ENCODE results near the gene SKIDA1.

SKIDA1 gene

DNA sequence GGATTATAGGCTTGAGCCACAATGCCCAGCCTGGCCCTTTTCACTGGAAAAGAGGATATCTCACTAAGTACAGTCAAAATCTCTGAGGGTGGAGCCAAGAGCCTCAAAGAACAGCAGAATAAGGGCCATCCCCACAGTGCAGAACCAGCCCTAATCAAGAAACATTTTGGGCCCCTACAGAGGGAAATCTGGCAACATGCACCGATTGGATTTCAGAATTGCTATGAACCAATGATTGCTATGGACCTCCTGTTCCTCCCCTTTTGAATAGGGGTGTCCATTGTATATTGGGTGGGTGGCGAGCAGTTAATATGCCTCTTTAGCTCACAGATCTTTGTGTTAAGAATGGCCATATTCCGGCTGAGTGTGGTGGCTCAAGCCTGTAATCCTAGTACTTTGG, 42.7 kb downstream of the SKIDA1 start:
- no peak overlapping the region for H3K27ac ChIP-seq (ENCODE audit: low read depth, low read length, poor library complexity, severe bottlenecking)
- H3K4me1 ChIP-seq (ENCODE audit: insufficient read depth, low read length, severe bottlenecking) = no peaks in the 10 kb centered on the region
- no peaks in the 10 kb centered on the region for H4K20me1 ChIP-seq (ENCODE audit: insufficient read depth, low read length)
- H3K9me3 ChIP-seq (ENCODE audit: low read length) = no peaks in the 10 kb centered on the region
- H3K4me3 ChIP-seq (ENCODE audit: low read depth, low read length, poor library complexity, severe bottlenecking) = no peak overlapping the region
- TF ChIP-seq, protein P1, sequence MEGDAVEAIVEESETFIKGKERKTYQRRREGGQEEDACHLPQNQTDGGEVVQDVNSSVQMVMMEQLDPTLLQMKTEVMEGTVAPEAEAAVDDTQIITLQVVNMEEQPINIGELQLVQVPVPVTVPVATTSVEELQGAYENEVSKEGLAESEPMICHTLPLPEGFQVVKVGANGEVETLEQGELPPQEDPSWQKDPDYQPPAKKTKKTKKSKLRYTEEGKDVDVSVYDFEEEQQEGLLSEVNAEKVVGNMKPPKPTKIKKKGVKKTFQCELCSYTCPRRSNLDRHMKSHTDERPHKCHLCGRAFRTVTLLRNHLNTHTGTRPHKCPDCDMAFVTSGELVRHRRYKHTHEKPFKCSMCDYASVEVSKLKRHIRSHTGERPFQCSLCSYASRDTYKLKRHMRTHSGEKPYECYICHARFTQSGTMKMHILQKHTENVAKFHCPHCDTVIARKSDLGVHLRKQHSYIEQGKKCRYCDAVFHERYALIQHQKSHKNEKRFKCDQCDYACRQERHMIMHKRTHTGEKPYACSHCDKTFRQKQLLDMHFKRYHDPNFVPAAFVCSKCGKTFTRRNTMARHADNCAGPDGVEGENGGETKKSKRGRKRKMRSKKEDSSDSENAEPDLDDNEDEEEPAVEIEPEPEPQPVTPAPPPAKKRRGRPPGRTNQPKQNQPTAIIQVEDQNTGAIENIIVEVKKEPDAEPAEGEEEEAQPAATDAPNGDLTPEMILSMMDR (IDR thresholded peaks at IDR 0.05; ENCODE audit: low read length) = no peak
- no peak for TF ChIP-seq EZH2 (IDR thresholded peaks at IDR 0.05; ENCODE audit: borderline replicate concordance, low read length)
- no peaks in the 10 kb centered on the region for H3K36me3 ChIP-seq (ENCODE audit: insufficient read depth, low read length)
- no peaks in the 10 kb centered on the region for H3K79me2 ChIP-seq (ENCODE audit: insufficient read depth, low read length)
- no peak overlapping the region for H2AFZ ChIP-seq (ENCODE audit: low read length)
- no peak overlapping the region for H3K4me2 ChIP-seq (ENCODE audit: low read length)
- H3F3A ChIP-seq (ENCODE audit: insufficient read depth, low read length) = no peaks in the 10 kb centered on the region
- H3K9ac ChIP-seq (ENCODE audit: low read length) = no peak overlapping the region
- no peaks in the 10 kb centered on the region for H3K9me2 ChIP-seq (ENCODE audit: low read depth, low read length)
- H3K27me3 ChIP-seq (ENCODE audit: insufficient read depth, low read length) = no peaks in the 10 kb centered on the region

DNA sequence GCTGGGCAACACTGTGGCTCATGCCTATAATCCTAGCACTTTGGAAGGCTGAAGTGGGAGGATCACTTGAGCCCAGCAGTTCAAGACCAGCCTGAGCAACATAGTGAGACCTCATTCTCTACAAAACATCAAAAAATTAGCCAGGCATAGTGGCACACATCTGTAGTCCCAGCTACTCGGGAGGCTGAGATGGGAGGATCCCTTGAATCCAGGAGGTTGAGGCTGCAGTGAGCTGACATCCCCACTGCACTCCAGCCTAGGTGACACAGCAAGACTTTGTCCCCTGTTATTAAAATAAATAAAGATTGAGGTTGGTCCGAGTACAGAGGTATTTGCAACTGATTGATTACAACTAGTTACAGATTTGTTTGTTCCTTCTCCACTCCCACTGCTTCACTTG, 44.1 kb downstream of the SKIDA1 start:
- H3K27ac ChIP-seq (ENCODE audit: low read depth, low read length, poor library complexity, severe bottlenecking) = no peak overlapping the region
- H3K36me3 ChIP-seq (ENCODE audit: insufficient read depth, low read length) = no peaks in the 10 kb centered on the region
- no peaks in the 10 kb centered on the region for H3K9me3 ChIP-seq (ENCODE audit: low read length)
- no peaks in the 10 kb centered on the region for H3K4me1 ChIP-seq (ENCODE audit: insufficient read depth, low read length, severe bottlenecking)
- no peak overlapping the region for H3K9ac ChIP-seq (ENCODE audit: low read length)
- no peaks in the 10 kb centered on the region for H3K79me2 ChIP-seq (ENCODE audit: insufficient read depth, low read length)
- H3K4me2 ChIP-seq (ENCODE audit: low read length) = no peak overlapping the region
- no peaks in the 10 kb centered on the region for H3F3A ChIP-seq (ENCODE audit: insufficient read depth, low read length)
- no peak overlapping the region for H2AFZ ChIP-seq (ENCODE audit: low read length)
- TF ChIP-seq, protein P1 (IDR thresholded peaks at IDR 0.05; ENCODE audit: low read length) = no peak
- TF ChIP-seq EZH2 (IDR thresholded peaks at IDR 0.05; ENCODE audit: borderline replicate concordance, low read length) = no peak
- no peaks in the 10 kb centered on the region for H4K20me1 ChIP-seq (ENCODE audit: insufficient read depth, low read length)
- H3K4me3 ChIP-seq (ENCODE audit: low read depth, low read length, poor library complexity, severe bottlenecking) = no peak overlapping the region
- no peaks in the 10 kb centered on the region for H3K27me3 ChIP-seq (ENCODE audit: insufficient read depth, low read length)
- H3K9me2 ChIP-seq (ENCODE audit: low read depth, low read length) = no peaks in the 10 kb centered on the region

DNA sequence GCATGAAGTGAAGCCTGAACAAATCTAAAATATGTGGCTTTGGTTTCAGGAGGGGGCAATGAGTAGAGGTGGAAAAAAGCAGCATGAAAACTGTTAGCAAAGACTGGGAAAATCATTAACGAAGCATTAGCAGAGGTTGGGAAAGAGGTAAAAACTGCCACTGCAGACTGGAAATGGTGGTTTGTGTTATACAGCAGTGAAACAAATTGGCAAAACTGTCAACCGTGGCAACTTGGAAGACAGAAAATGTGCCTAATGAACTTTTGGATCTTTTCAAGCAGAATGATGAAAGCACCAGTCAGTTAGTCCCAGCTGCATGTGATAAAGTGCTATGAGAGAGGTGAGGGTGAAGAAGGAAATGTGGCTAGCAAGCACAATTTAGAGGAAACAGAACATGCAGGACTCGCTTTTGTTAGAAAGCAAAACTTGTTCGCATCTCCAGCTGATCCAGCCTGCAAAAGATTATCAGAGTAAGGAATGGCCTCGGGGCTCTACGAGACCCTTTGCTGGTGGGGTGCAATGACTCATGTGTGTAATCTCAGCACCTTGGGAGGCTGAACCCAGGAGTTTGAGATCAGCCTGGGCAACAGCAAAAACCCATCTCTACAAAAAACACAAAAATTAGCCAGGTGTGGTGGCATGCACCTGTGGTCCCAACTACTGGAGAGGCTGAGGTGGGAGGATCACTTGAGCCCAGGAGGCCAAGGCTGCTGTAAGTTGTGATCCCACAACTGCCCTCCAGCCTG, 45.7 kb downstream of the SKIDA1 start:
- no peaks in the 10 kb centered on the region for H3F3A ChIP-seq (ENCODE audit: insufficient read depth, low read length)
- no peaks in the 10 kb centered on the region for H3K4me1 ChIP-seq (ENCODE audit: insufficient read depth, low read length, severe bottlenecking)
- H4K20me1 ChIP-seq (ENCODE audit: insufficient read depth, low read length) = no peaks in the 10 kb centered on the region
- H3K4me3 ChIP-seq (ENCODE audit: low read depth, low read length, poor library complexity, severe bottlenecking) = no peak overlapping the region
- no peaks in the 10 kb centered on the region for H3K9me3 ChIP-seq (ENCODE audit: low read length)
- no peaks in the 10 kb centered on the region for H3K79me2 ChIP-seq (ENCODE audit: insufficient read depth, low read length)
- H3K9ac ChIP-seq (ENCODE audit: low read length) = no peak overlapping the region
- TF ChIP-seq EZH2 (IDR thresholded peaks at IDR 0.05; ENCODE audit: borderline replicate concordance, low read length) = no peak
- TF ChIP-seq, protein P1 (IDR thresholded peaks at IDR 0.05; ENCODE audit: low read length) = no peak
- no peak overlapping the region for H2AFZ ChIP-seq (ENCODE audit: low read length)
- H3K4me2 ChIP-seq (ENCODE audit: low read length) = no peak overlapping the region
- H3K27me3 ChIP-seq (ENCODE audit: insufficient read depth, low read length) = no peaks in the 10 kb centered on the region
- H3K27ac ChIP-seq (ENCODE audit: low read depth, low read length, poor library complexity, severe bottlenecking) = no peak overlapping the region
- H3K36me3 ChIP-seq (ENCODE audit: insufficient read depth, low read length) = no peaks in the 10 kb centered on the region
- H3K9me2 ChIP-seq (ENCODE audit: low read depth, low read length) = no peaks in the 10 kb centered on the region
